Upper lobe of left lung (tissue), 4 donors: Measurements from ENCODE around the gene KCNT1.

Experiments
- POLR2A ChIP-seq, 4 donors: fragments of 450-650 bp; IDR thresholded peaks; one replicate each; pipeline ENCODE4 v1.5.1; 2016 to 2017; ENCODE audit warnings: antibody characterized with exemption in 4 of 4, mild to moderate bottlenecking in 2 of 4
- TF ChIP-seq, protein P1 (sequence below), 6 experiments: fragments of 450-650 bp in 4 of 6; fragments of 200-600 bp in 2 of 6; sonication (generic) in 2 of 6; IDR thresholded peaks; one replicate each; pipeline ENCODE4 v1.5.1; 2016 to 2019; ENCODE audit warnings: antibody characterized with exemption in 6 of 6

GRCh38 chr9:135706288-135706687 is 4.3 kb downstream of the KCNT1 start:
- TF ChIP-seq, protein P1, sequence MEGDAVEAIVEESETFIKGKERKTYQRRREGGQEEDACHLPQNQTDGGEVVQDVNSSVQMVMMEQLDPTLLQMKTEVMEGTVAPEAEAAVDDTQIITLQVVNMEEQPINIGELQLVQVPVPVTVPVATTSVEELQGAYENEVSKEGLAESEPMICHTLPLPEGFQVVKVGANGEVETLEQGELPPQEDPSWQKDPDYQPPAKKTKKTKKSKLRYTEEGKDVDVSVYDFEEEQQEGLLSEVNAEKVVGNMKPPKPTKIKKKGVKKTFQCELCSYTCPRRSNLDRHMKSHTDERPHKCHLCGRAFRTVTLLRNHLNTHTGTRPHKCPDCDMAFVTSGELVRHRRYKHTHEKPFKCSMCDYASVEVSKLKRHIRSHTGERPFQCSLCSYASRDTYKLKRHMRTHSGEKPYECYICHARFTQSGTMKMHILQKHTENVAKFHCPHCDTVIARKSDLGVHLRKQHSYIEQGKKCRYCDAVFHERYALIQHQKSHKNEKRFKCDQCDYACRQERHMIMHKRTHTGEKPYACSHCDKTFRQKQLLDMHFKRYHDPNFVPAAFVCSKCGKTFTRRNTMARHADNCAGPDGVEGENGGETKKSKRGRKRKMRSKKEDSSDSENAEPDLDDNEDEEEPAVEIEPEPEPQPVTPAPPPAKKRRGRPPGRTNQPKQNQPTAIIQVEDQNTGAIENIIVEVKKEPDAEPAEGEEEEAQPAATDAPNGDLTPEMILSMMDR (IDR thresholded peaks at IDR 0.05) = no peak
- TF ChIP-seq POLR2A (IDR thresholded peaks at IDR 0.05) = no peak
